K562 (cell line): ENCODE results near the gene MAZ. TPM values are rescaled to one million over a fixed set of nuclear protein-coding genes. Genes with fewer than 3 reads are reported as not detected.

Experiments
- ETS2 ChIP-seq: IDR thresholded peaks from 2 replicates; pipeline ENCODE4 v1.6.1; 2016; ENCODE audit warnings: borderline replicate concordance, missing genetic modification characterization, mild to moderate bottlenecking, moderate library complexity, missing compliant biosample characterization; ENCODE audit not compliant: poor library complexity, severe bottlenecking
- RREB1 ChIP-seq: fragments of 250-450 bp; sonication (Bioruptor Pico); IDR thresholded peaks from 2 replicates; pipeline ENCODE4 v1.4.0; 2020
- ZBTB17 ChIP-seq: fragments of 450-650 bp; formaldehyde crosslinking; IDR thresholded peaks from 2 replicates; pipeline ENCODE4 v1.4.0; 2020; ENCODE audit warnings: mild to moderate bottlenecking
- ZNF592 ChIP-seq: fragments of 450-650 bp; IDR thresholded peaks from 2 replicates; pipeline ENCODE4 v1.6.1; 2017; ENCODE audit warnings: antibody characterized with exemption, mild to moderate bottlenecking
- polyA plus RNA-seq, 8 experiments: library from polyadenylated mRNA; depleted of rRNA in 4 of 8; stranded (reverse) in 5 of 8; unstranded in 3 of 8; fragments of >200 nt; fragmentation: Nextera tagmentation in 2 of 8; fragmentation: Illumina TruSeq in 1 of 8; extraction: Ambion mirVana in 2 of 8; extraction: Trizol in 1 of 8; gene quantifications; 2 replicates each; pipeline versions ENCODE4 v1.2.1 to v1.2.3, GENCODE V29; 2011 to 2014; ENCODE audit warnings: inconsistent platforms in 1 of 8, missing spikeins in 1 of 8
- total RNA-seq, 7 experiments: library from RNA; depleted of rRNA in 6 of 7; stranded (reverse); fragments of >200 nt in 6 of 7; fragmentation: Illumina TruSeq in 2 of 7; extraction: Trizol in 2 of 7; gene quantifications; 2 replicates each; pipeline versions ENCODE4 v1.2.1 to v1.2.3, GENCODE V29; 2011 to 2021; ENCODE audit warnings: low replicate concordance in 1 of 7

MAZ gene
- total and polyA plus RNA-seq, 9 of the 15 experiments (the other 6 are each of a cell fraction or from before 2014, with no cell fraction given): 45.4 to 532 (median 250) TPM

GRCh38 chr16:29783094-29783953 lies 23.0 kb upstream of the MAZ start (continued):
- TF ChIP-seq RREB1: peak; percentile 42; the same call in 1 of the 2 replicates
- TF ChIP-seq ZNF592: peak; percentile 83
- peak; percentile 89 for TF ChIP-seq ZBTB17 (CRISPR knock-in tag)
- TF ChIP-seq ETS2 (tag): peak; percentile 36
